GM18505 (cell line): ENCODE data around the gene TIMM17A.
"Not testable (repeated sequence)": the region's sequence is repeated elsewhere in the genome, so short reads cannot be mapped to it uniquely, and the experiment has no call there.

ENCODE experiments used
- ATAC-seq: cut with Tn5 transposase; IDR thresholded peaks from one replicate; pipeline ENCODE4 v1.9.1; 2021; ENCODE audit not compliant: unreplicated experiment
- POLR2A ChIP-seq: IDR thresholded peaks from 4 replicates; pipeline ENCODE4 v1.6.1; 2011; ENCODE audit warnings: borderline replicate concordance; ENCODE audit not compliant: insufficient read depth, insufficient read length; ENCODE audit errors: extremely low read depth

Gene TIMM17A

DNA sequence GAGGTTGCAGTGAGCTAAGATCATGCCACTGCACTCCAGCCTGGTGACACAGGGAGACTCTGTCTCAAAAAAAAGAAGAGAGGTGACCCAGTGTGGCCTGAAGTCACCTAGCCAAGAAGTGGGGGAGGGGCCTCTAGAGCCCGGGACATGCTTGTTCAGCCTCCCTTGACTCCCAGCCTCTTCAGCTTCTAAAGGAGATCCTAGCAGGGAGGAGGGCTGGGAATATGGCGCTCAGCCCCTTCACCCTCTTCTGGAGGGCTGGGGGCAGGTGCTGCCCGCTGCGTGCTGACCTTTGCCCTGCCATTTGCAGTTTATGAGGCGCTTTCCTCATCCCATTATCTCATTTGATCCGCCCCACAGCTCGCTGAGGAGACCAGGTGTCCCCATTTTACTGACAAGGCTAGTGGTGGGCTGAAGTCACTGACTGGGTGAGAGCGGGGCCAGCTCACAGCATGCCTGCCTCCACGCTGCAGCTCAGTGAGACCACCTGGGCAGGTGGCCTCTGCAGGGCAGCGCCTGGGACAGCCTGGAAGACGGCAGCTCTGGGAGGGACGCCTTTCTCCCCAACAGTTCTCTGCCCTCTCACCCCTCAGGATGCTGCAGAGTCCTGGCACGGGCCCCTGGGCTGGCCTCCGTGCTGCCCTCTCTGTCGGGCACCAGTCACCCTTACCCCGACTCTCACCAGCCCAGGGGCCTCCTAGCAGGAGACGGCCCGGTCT is 62.6 kb downstream of the TIMM17A start:
- TF ChIP-seq POLR2A = no peak
- no peak for ATAC-seq

- no peak for TF ChIP-seq POLR2A
- ATAC-seq = no peak
Measured at GRCh38 chr1:202018468-202019234, 63.3 kb downstream of the TIMM17A start.

GRCh38 chr1:202019235-202019558 is 63.9 kb downstream of the TIMM17A start:
- ATAC-seq = not testable (repeated sequence)
